ENCODE data around the gene PXYLP1.
"Not testable (repeated sequence)": the region's sequence is repeated elsewhere in the genome, so short reads cannot be mapped to it uniquely, and the experiment has no call there.

Gene PXYLP1

GRCh38 chr3:141311170-141311495 lies 79.5 kb downstream of the PXYLP1 start:
- Histone ChIP-seq H3K36me3 (replicated peaks) (no peaks in the 10 kb centered on the region; the same call in 1 of the 2 replicates), H3K9me3 (no peaks in the 10 kb centered on the region), H3K4me3 (peak overlapping the region; percentile 66), H3K27me3 (ENCODE audit: low read depth) (no peaks in the 10 kb centered on the region), H3K4me1 (peaks cover 9% of the 10 kb centered on the region)
- DNase-seq (ENCODE audit: low spot score in 2 of 2) = no peak
- in situ Hi-C loops (cut with MboI; ENCODE audit: low sequenced_read_pairs) = loop anchor here (25.0 kb wide), 1 partner anchor 251 kb away; no protein-coding TSS in a partner anchor

GRCh38 chr3:141311496-141312353 lies 80.1 kb downstream of the PXYLP1 start:
- H3K4me1 ChIP-seq = peaks cover 9% of the 10 kb centered on the region
- in situ Hi-C loops (cut with MboI; ENCODE audit: low sequenced_read_pairs) = loop anchor here (25.0 kb wide), 1 partner anchor 251 kb away; no protein-coding TSS in a partner anchor
- no peaks in the 10 kb centered on the region; the same call in 1 of the 2 replicates for H3K36me3 ChIP-seq (replicated peaks)
- H3K4me3 ChIP-seq = peak overlapping the region; percentile 66
- peak; percentile 97 to 99 for DNase-seq (ENCODE audit: low spot score in 2 of 2)
- no peaks in the 10 kb centered on the region for H3K27me3 ChIP-seq (ENCODE audit: low read depth)
- H3K9me3 ChIP-seq = no peaks in the 10 kb centered on the region

- peaks cover 9% of the 10 kb centered on the region for H3K4me1 ChIP-seq
- no peaks in the 10 kb centered on the region for H3K27me3 ChIP-seq (ENCODE audit: low read depth)
- DNase-seq (ENCODE audit: low spot score in 2 of 2) = no peak
- H3K36me3 ChIP-seq (replicated peaks) = no peaks in the 10 kb centered on the region; the same call in 1 of the 2 replicates
- H3K9me3 ChIP-seq = no peaks in the 10 kb centered on the region
- in situ Hi-C loops (cut with MboI; ENCODE audit: low sequenced_read_pairs) = loop anchor here (25.0 kb wide), 1 partner anchor 250 kb away; no protein-coding TSS in a partner anchor
- H3K4me3 ChIP-seq = peak overlapping the region; percentile 66
Observed at GRCh38 chr3:141312354-141313092, 80.9 kb downstream of the PXYLP1 start.

GRCh38 chr3:141313093-141313683 lies 81.6 kb downstream of the PXYLP1 start:
- Histone ChIP-seq H3K27me3 (ENCODE audit: low read depth) (no peaks in the 10 kb centered on the region), H3K4me3 (no peak overlapping the region), H3K36me3 (replicated peaks) (no peaks in the 10 kb centered on the region; the same call in 1 of the 2 replicates), H3K9me3 (peaks cover 1% of the 10 kb centered on the region; the same call in 1 of the 2 replicates), H3K4me1 (peaks cover 9% of the 10 kb centered on the region)
- in situ Hi-C loops (cut with MboI; ENCODE audit: low sequenced_read_pairs) = loop anchor here (25.0 kb wide), 1 partner anchor 249 kb away; no protein-coding TSS in a partner anchor
- DNase-seq (ENCODE audit: low spot score in 2 of 2) = no peak

GRCh38 chr3:141314415-141314814 lies 82.8 kb downstream of the PXYLP1 start:
- not testable (repeated sequence) for H3K4me1 ChIP-seq; H3K4me3 ChIP-seq; H3K27me3 ChIP-seq (ENCODE audit: low read depth); H3K9me3 ChIP-seq; DNase-seq (ENCODE audit: low spot score in 2 of 2); H3K36me3 ChIP-seq (replicated peaks)
- in situ Hi-C loops (cut with MboI; ENCODE audit: low sequenced_read_pairs) = loop anchor here (25.0 kb wide), 1 partner anchor 248 kb away; no protein-coding TSS in a partner anchor

- H3K4me3 ChIP-seq = no peak overlapping the region
- peaks cover 9% of the 10 kb centered on the region for H3K9me3 ChIP-seq
- no peaks in the 10 kb centered on the region for H3K27me3 ChIP-seq (ENCODE audit: low read depth)
- DNase-seq (ENCODE audit: low spot score in 2 of 2) = no peak
- in situ Hi-C loops (cut with MboI; ENCODE audit: low sequenced_read_pairs) = loop anchor here (25.0 kb wide), 1 partner anchor 245 kb away; no protein-coding TSS in a partner anchor
- peaks cover 6% of the 10 kb centered on the region for H3K4me1 ChIP-seq
- no peaks in the 10 kb centered on the region for H3K36me3 ChIP-seq (replicated peaks)
Observed at GRCh38 chr3:141316851-141317250, 85.2 kb downstream of the PXYLP1 start.

- H3K9me3 ChIP-seq = peaks cover 9% of the 10 kb centered on the region
- in situ Hi-C loops (cut with MboI; ENCODE audit: low sequenced_read_pairs) = loop anchor here (25.0 kb wide), 1 partner anchor 242 kb away; no protein-coding TSS in a partner anchor
- DNase-seq (ENCODE audit: low spot score in 2 of 2) = no peak
Observed at GRCh38 chr3:141320399-141321108, 88.9 kb downstream of the PXYLP1 start.

GRCh38 chr3:141321109-141321497 lies 89.5 kb downstream of the PXYLP1 start:
- Histone ChIP-seq H3K9me3 (peaks cover 9% of the 10 kb centered on the region), H3K4me1 (no peaks in the 10 kb centered on the region), H3K27me3 (ENCODE audit: low read depth) (peaks cover 6% of the 10 kb centered on the region; the same call in 1 of the 2 replicates), H3K4me3 (no peak overlapping the region), H3K36me3 (replicated peaks) (no peaks in the 10 kb centered on the region)
- in situ Hi-C loops (cut with MboI; ENCODE audit: low sequenced_read_pairs) = loop anchor here (25.0 kb wide), 1 partner anchor 241 kb away; no protein-coding TSS in a partner anchor
- no peak for DNase-seq (ENCODE audit: low spot score in 2 of 2)

More at GRCh38 chr3:141320399-141321108, 88.9 kb downstream of the PXYLP1 start:
- Histone ChIP-seq H3K36me3 (replicated peaks) (no peaks in the 10 kb centered on the region), H3K4me3 (no peak overlapping the region), H3K4me1 (no peaks in the 10 kb centered on the region), H3K27me3 (ENCODE audit: low read depth) (peaks cover 4% of the 10 kb centered on the region; the same call in 1 of the 2 replicates)

- peaks cover 6% of the 10 kb centered on the region; the same call in 1 of the 2 replicates for H3K27me3 ChIP-seq (ENCODE audit: low read depth)
- no peak for DNase-seq (ENCODE audit: low spot score in 2 of 2)
- H3K36me3 ChIP-seq (replicated peaks) = no peaks in the 10 kb centered on the region
- in situ Hi-C loops (cut with MboI; ENCODE audit: low sequenced_read_pairs) = loop anchor here (25.0 kb wide), 1 partner anchor 238 kb away; no protein-coding TSS in a partner anchor
- no peaks in the 10 kb centered on the region for H3K4me1 ChIP-seq
- no peak overlapping the region for H3K4me3 ChIP-seq
- no peaks in the 10 kb centered on the region for H3K9me3 ChIP-seq
Observed at GRCh38 chr3:141323936-141324704, 92.5 kb downstream of the PXYLP1 start.

GRCh38 chr3:141326123-141326522 lies 94.5 kb downstream of the PXYLP1 start:
- H3K4me1 ChIP-seq = no peaks in the 10 kb centered on the region
- no peak overlapping the region for H3K4me3 ChIP-seq
- no peaks in the 10 kb centered on the region for H3K36me3 ChIP-seq (replicated peaks)
- in situ Hi-C loops (cut with MboI; ENCODE audit: low sequenced_read_pairs) = no loop called here
- DNase-seq (ENCODE audit: low spot score in 2 of 2) = no peak
- no peaks in the 10 kb centered on the region for H3K9me3 ChIP-seq
- H3K27me3 ChIP-seq (ENCODE audit: low read depth) = peaks cover 6% of the 10 kb centered on the region; the same call in 1 of the 2 replicates

- in situ Hi-C loops (cut with MboI; ENCODE audit: low sequenced_read_pairs) = no loop called here
- Histone ChIP-seq H3K4me3 (no peak overlapping the region), H3K36me3 (replicated peaks) (no peaks in the 10 kb centered on the region), H3K27me3 (ENCODE audit: low read depth) (peaks cover 6% of the 10 kb centered on the region; the same call in 1 of the 2 replicates), H3K4me1 (no peaks in the 10 kb centered on the region), H3K9me3 (no peaks in the 10 kb centered on the region)
- DNase-seq (ENCODE audit: low spot score in 2 of 2) = no peak
Observed at GRCh38 chr3:141326626-141327025, 95.0 kb downstream of the PXYLP1 start.
